ENCODE results near the gene ARRB2.

The ARRB2 gene

GRCh38 chr17:4766723-4767122, 56.3 kb downstream of the ARRB2 start:
- DNase-seq = no peak

GRCh38 chr17:4768298-4768697, 57.9 kb downstream of the ARRB2 start:
- no peak for DNase-seq

GRCh38 chr17:4769628-4770027, 59.2 kb downstream of the ARRB2 start:
- no peak for DNase-seq
